DOHH2 (cell line): ENCODE results near the gene PDXK.

Experiments
- H3F3A ChIP-seq: fragments of 200-600 bp; sonication (generic), shearing (Covaris generic); 2 replicates; pipeline ENCODE4 v1.6.0; 2016; ENCODE audit warnings: antibody characterized with exemption, mild to moderate bottlenecking; ENCODE audit not compliant: control insufficient read depth, insufficient read depth
- H3K27ac ChIP-seq: fragments of 200-600 bp; sonication (generic); 2 replicates; pipeline ENCODE4 v1.5.1; 2014; ENCODE audit warnings: low read depth, mild to moderate bottlenecking, low read length, moderate library complexity
- H3K27me3 ChIP-seq: fragments of 200-600 bp; sonication (generic); 2 replicates; pipeline ENCODE4 v1.6.1; 2014; ENCODE audit warnings: mild to moderate bottlenecking, low read length, mixed read lengths; ENCODE audit not compliant: control insufficient read depth
- H3K36me3 ChIP-seq: fragments of 200-600 bp; sonication (generic); 2 replicates; pipeline ENCODE4 v1.6.1; 2014; ENCODE audit warnings: mild to moderate bottlenecking, low read length, moderate library complexity, mixed read lengths; ENCODE audit not compliant: control insufficient read depth
- H3K4me1 ChIP-seq: fragments of 200-600 bp; sonication (generic); 2 replicates; pipeline ENCODE4 v1.6.1; 2014; ENCODE audit warnings: mild to moderate bottlenecking, low read length, mixed read lengths; ENCODE audit not compliant: control insufficient read depth
- H3K4me2 ChIP-seq: fragments of 200-600 bp; sonication (generic); 2 replicates; pipeline ENCODE4 v1.6.0; 2014; ENCODE audit warnings: mild to moderate bottlenecking, low read length, moderate library complexity
- H3K4me3 ChIP-seq: fragments of 200-600 bp; sonication (generic); 2 replicates; pipeline ENCODE4 v1.5.1; 2014; ENCODE audit warnings: mild to moderate bottlenecking, low read length, mixed read lengths
- H3K79me2 ChIP-seq: fragments of 200-600 bp; sonication (generic); 2 replicates; pipeline ENCODE4 v1.6.1; 2014; ENCODE audit warnings: mild to moderate bottlenecking, low read length, mixed read lengths; ENCODE audit not compliant: control insufficient read depth
- H3K9me2 ChIP-seq: fragments of 200-600 bp; sonication (generic); replicated peaks from 2 replicates; pipeline ENCODE4 v1.6.1; 2014; ENCODE audit warnings: mild to moderate bottlenecking, low read length, mixed read lengths; ENCODE audit not compliant: control insufficient read depth
- H3K9me3 ChIP-seq: fragments of 200-600 bp; sonication (generic); 2 replicates; pipeline ENCODE4 v1.6.1; 2014; ENCODE audit warnings: antibody characterized with exemption, low read length, mixed read lengths; ENCODE audit not compliant: control insufficient read depth, insufficient read depth
- H4K20me1 ChIP-seq: fragments of 200-600 bp; sonication (generic); 2 replicates; pipeline ENCODE4 v1.6.0; 2014; ENCODE audit warnings: low read depth, mild to moderate bottlenecking, antibody characterized with exemption, low read length, moderate library complexity; ENCODE audit not compliant: control insufficient read depth, insufficient read depth
- CTCF ChIP-seq: fragments of 200-600 bp; sonication (generic); IDR thresholded peaks from one replicate; pipeline ENCODE4 v1.5.1; 2014; ENCODE audit warnings: antibody characterized with exemption, mild to moderate bottlenecking, low read depth, low read length; ENCODE audit not compliant: poor library complexity, severe bottlenecking
- EZH2phosphoT487 ChIP-seq: fragments of 200-600 bp; sonication (generic); IDR thresholded peaks from 2 replicates; pipeline ENCODE4 v1.6.1; 2017; ENCODE audit warnings: borderline replicate concordance, mild to moderate bottlenecking, antibody characterized with exemption, low read length, moderate library complexity, mixed read lengths

PDXK gene

GRCh38 chr21:43797925-43798715 lies 79.2 kb downstream of the PDXK start:
- no peaks in the 10 kb centered on the region for H3F3A ChIP-seq
- H3K4me2 ChIP-seq: no peak overlapping the region
- H3K9me3 ChIP-seq: no peaks in the 10 kb centered on the region
- H3K4me3 ChIP-seq: no peak overlapping the region
- H4K20me1 ChIP-seq: peaks cover 7% of the 10 kb centered on the region; the same call in 1 of the 2 replicates
- no peak overlapping the region for H3K27ac ChIP-seq
- H3K9me2 ChIP-seq: no peaks in the 10 kb centered on the region
- no peak for TF ChIP-seq EZH2phosphoT487
- TF ChIP-seq CTCF: no peak
- peaks cover 31% of the 10 kb centered on the region for H3K79me2 ChIP-seq
- H3K4me1 ChIP-seq: peaks cover under 1% of the 10 kb centered on the region; the same call in 1 of the 2 replicates
- peaks cover 100% of the 10 kb centered on the region for H3K36me3 ChIP-seq
- no peaks in the 10 kb centered on the region for H3K27me3 ChIP-seq

DNA sequence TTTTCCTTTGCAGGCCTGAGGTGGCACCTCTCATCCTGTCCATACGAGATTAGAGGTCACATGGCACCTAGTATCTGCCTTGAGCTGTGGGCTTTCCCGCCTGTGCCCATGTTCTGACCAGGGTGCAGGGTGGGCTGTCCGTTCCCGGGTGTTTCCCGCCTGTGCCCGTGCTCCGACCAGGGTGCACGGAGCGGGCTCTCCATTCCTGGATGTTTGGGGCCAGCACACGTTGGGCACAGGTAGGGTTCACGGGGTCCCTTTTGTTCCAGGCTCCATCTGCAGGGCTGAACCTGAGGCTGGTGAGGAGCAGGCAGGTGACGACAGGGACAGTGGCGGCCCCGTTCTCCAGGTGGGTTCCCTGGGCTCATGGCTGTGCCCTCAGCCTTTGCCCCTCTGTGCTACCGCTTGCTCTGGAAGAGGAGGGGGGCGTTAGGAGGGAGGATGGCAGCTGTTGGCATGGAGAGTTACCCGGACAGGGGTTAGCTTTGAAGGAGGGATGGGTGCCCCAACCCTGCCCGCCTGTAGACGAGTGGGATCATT lies 80.4 kb downstream of the PDXK start:
- Histone ChIP-seq H3K9me2 (no peaks in the 10 kb centered on the region), H3F3A (no peaks in the 10 kb centered on the region), H3K79me2 (peaks cover 22% of the 10 kb centered on the region), H3K36me3 (peaks cover 100% of the 10 kb centered on the region), H4K20me1 (peaks cover 3% of the 10 kb centered on the region; the same call in 1 of the 2 replicates), H3K4me3 (no peak overlapping the region), H3K4me1 (peaks cover 13% of the 10 kb centered on the region), H3K4me2 (no peak overlapping the region), H3K9me3 (no peaks in the 10 kb centered on the region), H3K27me3 (no peaks in the 10 kb centered on the region), H3K27ac (no peak overlapping the region)
- TF ChIP-seq EZH2phosphoT487: no peak
- no peak for TF ChIP-seq CTCF

DNA sequence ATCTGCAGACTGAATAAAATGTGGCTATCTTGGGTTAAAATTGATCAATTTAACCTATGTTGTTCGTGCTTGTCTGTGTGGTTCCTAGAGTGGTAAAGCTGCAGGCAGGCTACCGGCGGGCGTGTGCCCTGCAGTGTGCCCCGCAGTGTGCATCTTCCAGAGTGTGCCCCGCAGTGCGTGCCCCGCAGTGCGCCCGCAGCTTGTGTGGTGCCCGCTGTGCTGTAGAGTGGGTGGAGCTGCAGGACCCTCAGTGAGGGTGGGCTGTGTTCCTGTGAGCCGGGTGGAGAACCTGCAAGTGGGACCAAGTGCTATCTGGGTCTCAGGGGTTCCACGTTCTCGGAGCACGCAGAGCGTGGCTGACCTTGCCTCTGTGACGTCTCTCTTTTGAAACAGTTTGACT lies 81.2 kb downstream of the PDXK start:
- no peaks in the 10 kb centered on the region for H3K27me3 ChIP-seq
- 0 out of 2 replicates have a peak, but pooled peaks cover 3% of the 10 kb centered on the region for H4K20me1 ChIP-seq
- H3K4me2 ChIP-seq: no peak overlapping the region
- no peak overlapping the region for H3K27ac ChIP-seq
- no peak overlapping the region for H3K4me3 ChIP-seq
- H3F3A ChIP-seq: peaks cover under 1% of the 10 kb centered on the region
- H3K4me1 ChIP-seq: peaks cover 21% of the 10 kb centered on the region
- no peaks in the 10 kb centered on the region for H3K9me3 ChIP-seq
- TF ChIP-seq CTCF (no peak), EZH2phosphoT487 (no peak)
- no peaks in the 10 kb centered on the region for H3K9me2 ChIP-seq
- peaks cover 98% of the 10 kb centered on the region for H3K36me3 ChIP-seq
- H3K79me2 ChIP-seq: peaks cover 15% of the 10 kb centered on the region
